ENCODE results near the gene DEFB124. TPM values are rescaled to one million over a fixed set of nuclear protein-coding genes. Genes with fewer than 3 reads are reported as not detected.

DEFB124 gene
- total RNA-seq, 2 experiments from 2014 or later = not detected

DNA sequence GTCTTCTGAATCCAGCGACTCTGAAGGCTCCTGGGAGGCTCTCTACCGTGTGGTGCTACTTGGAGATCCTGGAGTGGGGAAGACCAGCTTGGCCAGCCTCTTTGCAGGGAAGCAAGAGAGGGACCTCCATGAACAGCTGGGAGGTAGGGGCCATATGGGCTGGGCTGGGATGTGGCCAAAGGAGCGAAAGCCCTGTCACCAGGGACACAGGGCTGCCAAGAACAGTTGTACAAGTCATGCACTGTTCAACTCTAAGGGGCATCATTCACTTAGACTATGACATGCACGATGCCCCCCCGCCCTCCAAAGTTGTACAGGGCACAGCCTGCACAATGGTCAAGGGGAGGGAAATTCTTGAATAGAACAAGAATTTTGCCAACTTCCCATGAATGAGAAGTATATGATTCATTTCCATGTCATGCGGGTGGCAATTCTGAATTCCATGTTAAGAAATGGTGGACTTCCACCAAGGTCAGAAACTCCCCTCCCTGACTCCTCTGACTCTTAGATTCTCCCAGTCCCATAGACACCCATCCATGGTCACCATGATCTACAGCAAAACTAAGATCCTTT lies 1.8 kb upstream of the DEFB124 start:
- intact Hi-C loops (cut with DNase I, micrococcal nuclease) = no loop called here
- H3K27me3 Mint-ChIP-seq = peaks cover 69% of the 10 kb centered on the region
- ChIA-PET POLR2A (no interaction called here), CTCF (no interaction called here)
- ATAC-seq (ENCODE audit: poor library complexity) (no peak), DNase-seq (no peak)
- no peak overlapping the region for H3K27ac Mint-ChIP-seq
- Histone ChIP-seq H3K4me3 (ENCODE audit: low read length) (no peak overlapping the region), H3K9me3 (ENCODE audit: control insufficient read depth in 1 of 2, insufficient read depth in 1 of 2, low read length in 2 of 2) (peaks cover 0 to 17% of the 10 kb centered on the region in 2 experiments), H3K36me3 (ENCODE audit: insufficient read depth, low read length) (no peaks in the 10 kb centered on the region), H3K27me3 (ENCODE audit: control insufficient read depth in 1 of 2, insufficient read depth in 2 of 2, low read length in 2 of 2) (peaks cover 22 to 35% of the 10 kb centered on the region in 2 experiments), H3K27ac (ENCODE audit: low read depth in 1 of 2, low read length in 2 of 2) (no peak overlapping the region), H3K4me1 (ENCODE audit: insufficient read depth, low read length) (peaks cover 8% of the 10 kb centered on the region)
- H3K4me1 Mint-ChIP-seq (ENCODE audit: low read depth) = no peaks in the 10 kb centered on the region
- no peaks in the 10 kb centered on the region for H3K36me3 Mint-ChIP-seq (ENCODE audit: low read depth)
- H3K4me3 Mint-ChIP-seq = no peak overlapping the region
- TF ChIP-seq, protein P1, sequence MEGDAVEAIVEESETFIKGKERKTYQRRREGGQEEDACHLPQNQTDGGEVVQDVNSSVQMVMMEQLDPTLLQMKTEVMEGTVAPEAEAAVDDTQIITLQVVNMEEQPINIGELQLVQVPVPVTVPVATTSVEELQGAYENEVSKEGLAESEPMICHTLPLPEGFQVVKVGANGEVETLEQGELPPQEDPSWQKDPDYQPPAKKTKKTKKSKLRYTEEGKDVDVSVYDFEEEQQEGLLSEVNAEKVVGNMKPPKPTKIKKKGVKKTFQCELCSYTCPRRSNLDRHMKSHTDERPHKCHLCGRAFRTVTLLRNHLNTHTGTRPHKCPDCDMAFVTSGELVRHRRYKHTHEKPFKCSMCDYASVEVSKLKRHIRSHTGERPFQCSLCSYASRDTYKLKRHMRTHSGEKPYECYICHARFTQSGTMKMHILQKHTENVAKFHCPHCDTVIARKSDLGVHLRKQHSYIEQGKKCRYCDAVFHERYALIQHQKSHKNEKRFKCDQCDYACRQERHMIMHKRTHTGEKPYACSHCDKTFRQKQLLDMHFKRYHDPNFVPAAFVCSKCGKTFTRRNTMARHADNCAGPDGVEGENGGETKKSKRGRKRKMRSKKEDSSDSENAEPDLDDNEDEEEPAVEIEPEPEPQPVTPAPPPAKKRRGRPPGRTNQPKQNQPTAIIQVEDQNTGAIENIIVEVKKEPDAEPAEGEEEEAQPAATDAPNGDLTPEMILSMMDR (IDR thresholded peaks at IDR 0.05) = no peak
- H3K9me3 Mint-ChIP-seq = no peaks in the 10 kb centered on the region

DNA sequence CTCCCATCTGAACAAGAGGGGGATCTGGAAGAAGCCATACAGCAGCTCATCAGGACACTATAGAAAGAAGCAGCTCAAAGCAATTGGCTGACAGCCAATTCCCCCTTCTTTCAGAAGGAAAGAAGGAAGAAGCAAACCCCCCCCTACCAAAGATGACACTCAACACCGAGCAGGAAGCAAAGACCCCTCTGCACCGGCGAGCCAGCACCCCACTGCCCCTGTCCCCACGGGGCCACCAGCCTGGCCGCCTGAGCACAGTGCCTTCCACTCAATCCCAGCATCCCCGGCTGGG lies 1.3 kb upstream of the DEFB124 start:
- DNase-seq (no peak), ATAC-seq (ENCODE audit: poor library complexity) (no peak)
- TF ChIP-seq, protein P1 (IDR thresholded peaks at IDR 0.05) = no peak
- intact Hi-C loops (cut with DNase I, micrococcal nuclease) = no loop called here
- H3K4me3 Mint-ChIP-seq = no peak overlapping the region
- Histone ChIP-seq H3K36me3 (ENCODE audit: insufficient read depth, low read length) (no peaks in the 10 kb centered on the region), H3K4me3 (ENCODE audit: low read length) (no peak overlapping the region), H3K9me3 (ENCODE audit: control insufficient read depth in 1 of 2, insufficient read depth in 1 of 2, low read length in 2 of 2) (peaks cover 0 to 17% of the 10 kb centered on the region in 2 experiments), H3K4me1 (ENCODE audit: insufficient read depth, low read length) (peaks cover 8% of the 10 kb centered on the region), H3K27ac (ENCODE audit: low read depth in 1 of 2, low read length in 2 of 2) (no peak overlapping the region), H3K27me3 (ENCODE audit: control insufficient read depth in 1 of 2, insufficient read depth in 2 of 2, low read length in 2 of 2) (peaks cover 22 to 35% of the 10 kb centered on the region in 2 experiments)
- peaks cover 64% of the 10 kb centered on the region for H3K27me3 Mint-ChIP-seq
- no peak overlapping the region for H3K27ac Mint-ChIP-seq
- POLR2A ChIA-PET = no interaction called here
- H3K4me1 Mint-ChIP-seq (ENCODE audit: low read depth) = no peaks in the 10 kb centered on the region
- no peaks in the 10 kb centered on the region for H3K9me3 Mint-ChIP-seq
- no peaks in the 10 kb centered on the region for H3K36me3 Mint-ChIP-seq (ENCODE audit: low read depth)
- CTCF ChIA-PET = no interaction called here

DNA sequence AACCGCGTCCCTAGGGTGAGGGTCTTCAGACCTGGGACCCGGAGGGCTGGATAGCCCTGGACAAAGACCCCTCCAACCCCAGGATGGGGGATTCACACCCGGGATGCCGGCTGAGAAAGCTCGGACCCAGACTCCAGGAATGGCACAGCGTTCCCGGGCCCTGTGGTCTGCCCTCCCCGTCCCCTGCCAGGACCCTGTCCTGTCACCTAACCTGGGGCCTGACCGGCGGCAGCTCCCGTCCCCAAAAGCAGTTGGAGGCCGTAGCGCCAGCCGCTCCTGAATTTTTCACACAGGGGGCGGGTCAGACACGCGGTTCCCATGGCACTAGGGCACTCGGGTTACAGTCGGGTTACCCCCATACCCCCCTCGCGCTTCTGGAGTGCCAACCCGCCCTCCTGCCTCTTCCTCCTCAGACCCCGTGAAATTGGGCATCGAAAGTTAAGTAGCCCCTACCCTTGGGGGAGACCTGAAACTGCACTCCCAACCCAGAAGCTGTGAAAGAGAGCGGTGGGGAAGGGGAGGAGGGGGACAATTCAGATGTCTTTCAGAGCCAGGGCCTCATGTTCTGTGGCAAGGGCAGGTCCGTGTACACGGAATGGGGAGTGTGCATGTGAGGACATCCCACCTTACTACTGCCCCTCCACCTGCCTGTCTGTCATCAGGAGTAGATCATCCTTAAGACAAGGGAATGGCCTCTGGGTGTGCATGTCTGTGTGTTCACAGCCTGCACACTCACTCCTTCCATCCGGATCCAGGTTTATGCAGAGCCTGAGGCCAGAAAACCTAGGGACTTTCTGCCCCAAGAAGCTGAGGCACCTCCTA lies 756 bp upstream of the DEFB124 start:
- intact Hi-C loops (cut with DNase I, micrococcal nuclease) = no loop called here
- ATAC-seq (ENCODE audit: poor library complexity) = no peak
- H3K27me3 Mint-ChIP-seq = peaks cover 62% of the 10 kb centered on the region
- H3K4me3 Mint-ChIP-seq = no peak overlapping the region
- H3K36me3 Mint-ChIP-seq (ENCODE audit: low read depth) = no peaks in the 10 kb centered on the region
- no peaks in the 10 kb centered on the region for H3K4me1 Mint-ChIP-seq (ENCODE audit: low read depth)
- TF ChIP-seq, protein P1 (IDR thresholded peaks at IDR 0.05) = no peak
- DNase-seq = no peak
- ChIA-PET POLR2A (no interaction called here), CTCF (interaction anchor here (0.8 to 1.3 kb wide), 2 partner anchors 15 to 27 kb away, joined by 3 read pairs; no protein-coding TSS in a partner anchor)
- peaks cover 8% of the 10 kb centered on the region for H3K4me1 ChIP-seq (ENCODE audit: insufficient read depth, low read length)
- no peak overlapping the region for H3K27ac Mint-ChIP-seq
- peaks cover 0 to 17% of the 10 kb centered on the region in 2 experiments for H3K9me3 ChIP-seq (ENCODE audit: control insufficient read depth in 1 of 2, insufficient read depth in 1 of 2, low read length in 2 of 2)
- H3K36me3 ChIP-seq (ENCODE audit: insufficient read depth, low read length) = no peaks in the 10 kb centered on the region
- H3K4me3 ChIP-seq (ENCODE audit: low read length) = no peak overlapping the region
- no peaks in the 10 kb centered on the region for H3K9me3 Mint-ChIP-seq
- H3K27me3 ChIP-seq (ENCODE audit: control insufficient read depth in 1 of 2, insufficient read depth in 2 of 2, low read length in 2 of 2) = peaks cover 22 to 35% of the 10 kb centered on the region in 2 experiments
- no peak overlapping the region for H3K27ac ChIP-seq (ENCODE audit: low read depth in 1 of 2, low read length in 2 of 2)
